GM12878 (cell line): ENCODE measurements around the gene EIF2A. TPM values are rescaled to one million over a fixed set of nuclear protein-coding genes. Genes with fewer than 3 reads are reported as not detected.

Experiments used
- ATAC-seq: fragments of 200-7000 bp; cut with Tn5 transposase; 3 replicates; pipeline ENCODE4 v1.9.1; 2020; ENCODE audit warnings: mild to moderate bottlenecking, moderate library complexity
- BruUV-seq: library from RNA; stranded (reverse); fragments of 400-500 nt; replicated peaks from 2 replicates; lab custom pipeline; 2021; lab: Mats Ljungman, UMichigan
- CTCF ChIA-PET: fragments of 300-600 bp; sonication (Branson Sonifier 250); formaldehyde crosslinking; extraction: SDS; loops from one replicate; lab custom pipeline; 2021; ENCODE audit warnings: inconsistent platforms; lab: Yijun Ruan, JAX
- POLR2A ChIA-PET: fragments of 350-600 bp; formaldehyde crosslinking; extraction: SDS; loops from one replicate; lab custom pipeline; 2021; ENCODE audit warnings: inconsistent platforms; lab: Charles Lee
- RAD21 ChIA-PET: fragments of 300-600 bp; sonication (Branson Sonifier 250); formaldehyde crosslinking; loops from one replicate; lab custom pipeline; 2023; ENCODE audit warnings: antibody characterized with exemption; ENCODE audit not compliant: unreplicated experiment; lab: Charles Lee
- SMC1A ChIA-PET: fragments of 300-600 bp; sonication (Branson Sonifier 250); formaldehyde crosslinking; loops from one replicate; lab custom pipeline; 2023; ENCODE audit not compliant: unreplicated experiment, uncharacterized antibody; lab: Charles Lee
- DNase-seq: peaks from one replicate; pipeline ENCODE4 v3.0.0-alpha.2; 2011; ENCODE audit warnings: low read depth, low spot score
- FAIRE-seq: peaks from 3 replicates; lab custom pipeline; 2011; peaks lifted over from hg19 to GRCh38; lab: Jason Lieb, UNC
- H2AFZ ChIP-seq: 2 replicates; pipeline ENCODE4 v1.6.0; 2011; ENCODE audit warnings: low read depth, low read length, control low read depth; ENCODE audit not compliant: control insufficient read depth
- H3K27ac ChIP-seq: 2 replicates; pipeline ENCODE4 v1.5.1; 2011; ENCODE audit warnings: control low read depth; ENCODE audit not compliant: control insufficient read depth, insufficient read depth
- H3K27me3 ChIP-seq, 2 experiments: replicated peaks in 1 of 2; 2 replicates each; pipeline versions ENCODE4 v1.6.0 to v1.6.1; 2011; ENCODE audit warnings: low read length in 1 of 2; ENCODE audit not compliant: control insufficient read depth in 2 of 2, insufficient read depth in 2 of 2
- H3K36me3 ChIP-seq, 2 experiments: 2 replicates each; pipeline ENCODE4 v1.5.1; 2011; ENCODE audit warnings: low read length in 1 of 2; ENCODE audit not compliant: control insufficient read depth in 2 of 2, insufficient read depth in 2 of 2
- H3K4me1 ChIP-seq: 2 replicates; pipeline ENCODE4 v1.6.1; 2011; ENCODE audit warnings: mild to moderate bottlenecking, low read length, moderate library complexity, mixed read lengths; ENCODE audit not compliant: control insufficient read depth, insufficient read depth
- H3K4me2 ChIP-seq: 2 replicates; pipeline ENCODE4 v1.6.0; 2011; ENCODE audit warnings: control low read depth; ENCODE audit not compliant: control insufficient read depth, insufficient read depth
- H3K4me3 ChIP-seq: fragments of 200-600 bp; sonication (generic); 2 replicates; pipeline ENCODE4 v1.5.1; 2016
- H3K79me2 ChIP-seq: 2 replicates; pipeline ENCODE4 v1.6.0; 2011; ENCODE audit warnings: low read length; ENCODE audit not compliant: control insufficient read depth, insufficient read depth
- H3K9ac ChIP-seq: 2 replicates; pipeline ENCODE4 v1.8.0; 2011; ENCODE audit warnings: low read length, control low read depth, mixed read lengths; ENCODE audit not compliant: control insufficient read depth, insufficient read depth
- H3K9me3 ChIP-seq: replicated peaks from 3 replicates; pipeline ENCODE4 v1.5.1; 2011; ENCODE audit warnings: mild to moderate bottlenecking, low read length; ENCODE audit not compliant: control insufficient read depth, insufficient read depth
- H4K20me1 ChIP-seq: 2 replicates; pipeline ENCODE4 v1.6.0; 2011; ENCODE audit not compliant: control insufficient read depth, insufficient read depth
- ATF2 ChIP-seq: IDR thresholded peaks from 2 replicates; pipeline ENCODE4 v1.6.1; 2012; ENCODE audit warnings: low read length, inconsistent platforms
- BCLAF1 ChIP-seq: fragments of 450-650 bp; IDR thresholded peaks from 2 replicates; pipeline ENCODE4 v1.6.1; 2017; ENCODE audit warnings: antibody characterized with exemption, mild to moderate bottlenecking, moderate library complexity
- IRF5 ChIP-seq: fragments of 450-650 bp; IDR thresholded peaks from 2 replicates; pipeline ENCODE4 v1.6.1; 2017; ENCODE audit warnings: borderline replicate concordance
- KLF5 ChIP-seq: fragments of 450-650 bp; IDR thresholded peaks from 2 replicates; pipeline ENCODE4 v1.6.1; 2014; ENCODE audit warnings: mild to moderate bottlenecking; ENCODE audit not compliant: partially characterized antibody
- LARP7 ChIP-seq: fragments of 450-650 bp; IDR thresholded peaks from 2 replicates; pipeline ENCODE4 v1.6.1; 2017; ENCODE audit warnings: mild to moderate bottlenecking
- MLLT1 ChIP-seq: fragments of 450-650 bp; IDR thresholded peaks from 2 replicates; pipeline ENCODE4 v1.6.1; 2016; ENCODE audit warnings: mild to moderate bottlenecking
- MTA2 ChIP-seq: fragments of 450-650 bp; IDR thresholded peaks from 2 replicates; pipeline ENCODE4 v1.6.1; 2016; ENCODE audit warnings: low read depth, mild to moderate bottlenecking, moderate library complexity
- PAX5 ChIP-seq: IDR thresholded peaks from 2 replicates; pipeline ENCODE4 v1.6.1; 2011; ENCODE audit warnings: low read depth, low read length, borderline replicate concordance
- RUNX3 ChIP-seq: IDR thresholded peaks from 2 replicates; pipeline ENCODE4 v1.6.1; 2012; ENCODE audit warnings: low read length, inconsistent platforms
- SIN3A ChIP-seq: IDR thresholded peaks from 2 replicates; pipeline ENCODE4 v1.6.1; 2012; ENCODE audit warnings: low read depth, low read length, improper control_type of control experiment
- SMARCA5 ChIP-seq: fragments of 450-650 bp; IDR thresholded peaks from 2 replicates; pipeline ENCODE4 v1.6.1; 2017; ENCODE audit warnings: mild to moderate bottlenecking
- USF1 ChIP-seq: IDR thresholded peaks from 2 replicates; pipeline ENCODE4 v1.6.1; 2011; ENCODE audit warnings: borderline replicate concordance, low read depth, mild to moderate bottlenecking, moderate library complexity, mixed read lengths, low read length; ENCODE audit not compliant: insufficient read depth; ENCODE audit errors: extremely low read length
- ZNF384 ChIP-seq: IDR thresholded peaks from 2 replicates; pipeline ENCODE4 v1.6.1; 2012; ENCODE audit warnings: low read depth, mild to moderate bottlenecking, low read length, improper control_type of control experiment, borderline replicate concordance
- WGBS: methylation state at CpG from one replicate; pipeline ENCODE4 v1.1.6; 2016; ENCODE audit warnings: low lambda C conversion rate; ENCODE audit not compliant: insufficient replicate concordance, insufficient coverage; ENCODE audit errors: missing lambda C conversion rate; 5-methylcytosine and 5-hydroxymethylcytosine counted together
- in situ Hi-C: fragments of 300-500 bp; cut with MboI; formaldehyde crosslinking; loops from 9 replicates; pipeline ENCODE4 v1.14.3; 2018; ENCODE audit warnings: mixed read lengths
- intact Hi-C: fragments of 100-400 bp; cut with micrococcal nuclease; formaldehyde crosslinking; loops from one replicate; pipeline ENCODE4 v1.14.2; 2022; ENCODE audit not compliant: unreplicated experiment
- polyA plus RNA-seq, 11 experiments: library from polyadenylated mRNA; depleted of rRNA in 4 of 11; unstranded in 6 of 11; stranded (reverse) in 5 of 11; fragments of >200 nt; fragmentation: Nextera tagmentation in 4 of 11; fragmentation: Illumina TruSeq in 1 of 11; extraction: Ambion mirVana in 4 of 11; extraction: Trizol in 1 of 11; gene quantifications; 1 replicate in 1 of 11; 2 replicates in 10 of 11; pipeline versions ENCODE4 v1.2.1 to v1.2.3, GENCODE V29; 2011 to 2016; ENCODE audit warnings: inconsistent platforms in 2 of 11, missing spikeins in 2 of 11, low read depth in 1 of 11
- total RNA-seq, 4 experiments: library from RNA; depleted of rRNA in 3 of 4; stranded (reverse); fragments of >200 nt in 3 of 4; fragmentation: Illumina TruSeq in 1 of 4; extraction: Trizol in 1 of 4; gene quantifications; 2 replicates each; pipeline versions ENCODE4 v1.2.1 to v1.2.3, GENCODE V29; 2013 to 2021

Gene EIF2A
- total and polyA plus RNA-seq, 10 of the 15 experiments (the other 5 are each of a cell fraction or from before 2014, with no cell fraction given) = 85.4 to 211 (median 136) TPM

GRCh38 chr3:150605998-150606641, 59.5 kb downstream of the EIF2A start:
- intact Hi-C loops (no loop called here), in situ Hi-C loops (no loop called here)
- RAD21 ChIA-PET = interaction anchor here (0.6 to 1.8 kb wide), 13 partner anchors 8 to 221 kb away, joined by 3 to 10 read pairs (median 4); partner anchors contain the start of genes ERICH6 and SIAH2
- peaks cover 11% of the 10 kb centered on the region for H3K4me1 ChIP-seq
- peaks cover 6% of the 10 kb centered on the region for H4K20me1 ChIP-seq
- 1% methylated on average over 7 of the region's 9 CpGs for WGBS
- H3K9ac ChIP-seq = peak overlapping the region; percentile 92; the same call in 1 of the 2 replicates
- SMC1A ChIA-PET = interaction anchor here (0.7 to 1.9 kb wide), 18 partner anchors 11 to 259 kb away, joined by 3 to 14 read pairs (median 4); partner anchors contain the start of genes EIF2A and SERP1
- FAIRE-seq = peak; percentile 47
- H3K79me2 ChIP-seq = peaks cover 97% of the 10 kb centered on the region
- ATAC-seq = peak; percentile 2
- no peak overlapping the region for H2AFZ ChIP-seq
- CTCF ChIA-PET = interaction anchor here (0.6 to 1.2 kb wide), 3 partner anchors 9 to 61 kb away, joined by 3 to 4 read pairs (median 4); no protein-coding TSS in a partner anchor
- peak overlapping the region; percentile 92 for H3K27ac ChIP-seq
- peak overlapping the region; percentile 83 for H3K4me2 ChIP-seq
- H3K4me3 ChIP-seq = peak overlapping the region; percentile 92
- DNase-seq = no peak
- no TSS peak for BruUV-seq
- POLR2A ChIA-PET = interaction anchor here (0.6 to 2.0 kb wide), 20 partner anchors 12 to 1378 kb away, joined by 3 to 21 read pairs (median 4); partner anchors contain the start of genes EIF2A, ERICH6 and SERP1
- H3K36me3 ChIP-seq = peaks cover 0 to 8% of the 10 kb centered on the region in 2 experiments; a peak in 1 of 4 replicates
- H3K9me3 ChIP-seq = no peaks in the 10 kb centered on the region
- H3K27me3 ChIP-seq = no peaks in the 10 kb centered on the region
- TF ChIP-seq MTA2 (no peak), KLF5 (no peak), USF1 (no peak), ATF2 (peak; percentile 22; the same call in 1 of the 2 replicates), ZNF384 (peak; percentile 65; the same call in 1 of the 2 replicates), SIN3A (no peak), LARP7 (0 out of 2 replicates have a peak, but pooled peaks have one; percentile 25), BCLAF1 (no peak), MLLT1 (0 out of 2 replicates have a peak, but pooled peaks have one; percentile 26), IRF5 (no peak), RUNX3 (peak; percentile 40), PAX5 (0 out of 2 replicates have a peak, but pooled peaks have one; percentile 39), SMARCA5 (no peak)
